GM12878 (cell line): Measurements from ENCODE around the gene LAMA4.
"Not testable (repeated sequence)": the region's sequence is repeated elsewhere in the genome, so short reads cannot be mapped to it uniquely, and the experiment has no call there.

Experiments used
- CBX5 ChIP-seq: sonication (generic); IDR thresholded peaks from 2 replicates; pipeline ENCODE4 v1.6.1; 2016; ENCODE audit warnings: low read depth, moderate library complexity, mild to moderate bottlenecking, inconsistent platforms
- CTCF ChIP-seq, 3 experiments: IDR thresholded peaks in 2 of 3; conservative IDR thresholded peaks in 1 of 3; 2 replicates each; pipeline ENCODE4 v1.5.1; 2011; ENCODE audit warnings: low read depth in 3 of 3, low read length in 3 of 3, mild to moderate bottlenecking in 3 of 3, control low read depth in 2 of 3, moderate library complexity in 2 of 3, inconsistent platforms in 1 of 3, mixed read lengths in 1 of 3; ENCODE audit not compliant: control insufficient read depth in 2 of 3, insufficient read depth in 1 of 3; ENCODE audit errors: extremely low read depth in 1 of 3
- EP300 ChIP-seq, 2 experiments: fragments of 150-350 bp in 1 of 2; IDR thresholded peaks; 2 replicates each; pipeline ENCODE4 v1.6.1; 2011 to 2012; ENCODE audit warnings: low read depth in 2 of 2, low read length in 2 of 2, borderline replicate concordance in 1 of 2, improper control_type of control experiment in 1 of 2, inconsistent platforms in 1 of 2; ENCODE audit not compliant: control insufficient read depth in 1 of 2
- HCFC1 ChIP-seq: fragments of 150-350 bp; IDR thresholded peaks from 2 replicates; pipeline ENCODE4 v1.6.1; 2014; ENCODE audit warnings: low read length
- IKZF1 ChIP-seq: fragments of 450-650 bp; conservative IDR thresholded peaks from 2 replicates; pipeline ENCODE4 v1.6.1; 2017; ENCODE audit warnings: antibody characterized with exemption, mild to moderate bottlenecking
- SMARCA5 ChIP-seq: fragments of 450-650 bp; IDR thresholded peaks from 2 replicates; pipeline ENCODE4 v1.6.1; 2017; ENCODE audit warnings: mild to moderate bottlenecking
- ZNF384 ChIP-seq: IDR thresholded peaks from 2 replicates; pipeline ENCODE4 v1.6.1; 2012; ENCODE audit warnings: low read depth, mild to moderate bottlenecking, low read length, improper control_type of control experiment, borderline replicate concordance
- TF ChIP-seq, protein P1 (sequence below): fragments of 450-650 bp; IDR thresholded peaks from 2 replicates; pipeline ENCODE4 v1.6.1; 2014; ENCODE audit warnings: mild to moderate bottlenecking
- TF ChIP-seq, protein P2 (sequence below): fragments of 450-650 bp; IDR thresholded peaks from 2 replicates; pipeline ENCODE4 v1.6.1; 2017; ENCODE audit warnings: mild to moderate bottlenecking, moderate library complexity

DNA sequence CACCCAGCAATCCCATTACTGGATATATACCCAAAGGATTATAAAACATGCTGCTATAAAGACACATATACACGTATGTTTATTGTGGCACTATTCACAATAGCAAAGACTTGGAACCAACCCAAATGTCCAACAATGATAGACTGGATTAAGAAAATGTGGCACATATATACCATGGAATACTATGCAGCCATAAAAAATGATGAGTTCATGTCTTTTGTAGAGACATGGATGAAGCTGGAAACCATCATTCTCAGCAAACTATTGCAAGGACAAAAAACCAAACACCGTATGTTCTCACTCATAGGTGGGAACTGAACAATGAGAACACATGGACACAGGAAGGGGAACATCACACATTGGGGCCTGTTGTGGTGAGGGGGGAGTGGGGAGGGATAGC, 148.3 kb downstream of the LAMA4 start:
- TF ChIP-seq, protein P1, sequence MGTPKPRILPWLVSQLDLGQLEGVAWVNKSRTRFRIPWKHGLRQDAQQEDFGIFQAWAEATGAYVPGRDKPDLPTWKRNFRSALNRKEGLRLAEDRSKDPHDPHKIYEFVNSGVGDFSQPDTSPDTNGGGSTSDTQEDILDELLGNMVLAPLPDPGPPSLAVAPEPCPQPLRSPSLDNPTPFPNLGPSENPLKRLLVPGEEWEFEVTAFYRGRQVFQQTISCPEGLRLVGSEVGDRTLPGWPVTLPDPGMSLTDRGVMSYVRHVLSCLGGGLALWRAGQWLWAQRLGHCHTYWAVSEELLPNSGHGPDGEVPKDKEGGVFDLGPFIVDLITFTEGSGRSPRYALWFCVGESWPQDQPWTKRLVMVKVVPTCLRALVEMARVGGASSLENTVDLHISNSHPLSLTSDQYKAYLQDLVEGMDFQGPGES, result not testable (repeated sequence)
- TF ChIP-seq HCFC1; EP300 (IDR thresholded peaks at IDR 0.05; ENCODE audit: borderline replicate concordance in 1 of 2, control insufficient read depth in 1 of 2, low read depth in 2 of 2, low read length in 2 of 2); SMARCA5; IKZF1; ZNF384; CTCF (IDR thresholded peaks at IDR 0.05 in 2 of 3, conservative IDR thresholded peaks at IDR 0.05 in 1 of 3; ENCODE audit: control insufficient read depth in 2 of 3, extremely low read depth in 1 of 3, insufficient read depth in 1 of 3, low read depth in 3 of 3, low read length in 3 of 3); CBX5: not testable (repeated sequence)
- TF ChIP-seq, protein P2, sequence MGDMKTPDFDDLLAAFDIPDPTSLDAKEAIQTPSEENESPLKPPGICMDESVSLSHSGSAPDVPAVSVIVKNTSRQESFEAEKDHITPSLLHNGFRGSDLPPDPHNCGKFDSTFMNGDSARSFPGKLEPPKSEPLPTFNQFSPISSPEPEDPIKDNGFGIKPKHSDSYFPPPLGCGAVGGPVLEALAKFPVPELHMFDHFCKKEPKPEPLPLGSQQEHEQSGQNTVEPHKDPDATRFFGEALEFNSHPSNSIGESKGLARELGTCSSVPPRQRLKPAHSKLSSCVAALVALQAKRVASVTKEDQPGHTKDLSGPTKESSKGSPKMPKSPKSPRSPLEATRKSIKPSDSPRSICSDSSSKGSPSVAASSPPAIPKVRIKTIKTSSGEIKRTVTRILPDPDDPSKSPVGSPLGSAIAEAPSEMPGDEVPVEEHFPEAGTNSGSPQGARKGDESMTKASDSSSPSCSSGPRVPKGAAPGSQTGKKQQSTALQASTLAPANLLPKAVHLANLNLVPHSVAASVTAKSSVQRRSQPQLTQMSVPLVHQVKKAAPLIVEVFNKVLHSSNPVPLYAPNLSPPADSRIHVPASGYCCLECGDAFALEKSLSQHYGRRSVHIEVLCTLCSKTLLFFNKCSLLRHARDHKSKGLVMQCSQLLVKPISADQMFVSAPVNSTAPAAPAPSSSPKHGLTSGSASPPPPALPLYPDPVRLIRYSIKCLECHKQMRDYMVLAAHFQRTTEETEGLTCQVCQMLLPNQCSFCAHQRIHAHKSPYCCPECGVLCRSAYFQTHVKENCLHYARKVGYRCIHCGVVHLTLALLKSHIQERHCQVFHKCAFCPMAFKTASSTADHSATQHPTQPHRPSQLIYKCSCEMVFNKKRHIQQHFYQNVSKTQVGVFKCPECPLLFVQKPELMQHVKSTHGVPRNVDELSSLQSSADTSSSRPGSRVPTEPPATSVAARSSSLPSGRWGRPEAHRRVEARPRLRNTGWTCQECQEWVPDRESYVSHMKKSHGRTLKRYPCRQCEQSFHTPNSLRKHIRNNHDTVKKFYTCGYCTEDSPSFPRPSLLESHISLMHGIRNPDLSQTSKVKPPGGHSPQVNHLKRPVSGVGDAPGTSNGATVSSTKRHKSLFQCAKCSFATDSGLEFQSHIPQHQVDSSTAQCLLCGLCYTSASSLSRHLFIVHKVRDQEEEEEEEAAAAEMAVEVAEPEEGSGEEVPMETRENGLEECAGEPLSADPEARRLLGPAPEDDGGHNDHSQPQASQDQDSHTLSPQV, result not testable (repeated sequence)
